NCI-H526 (cell line): ENCODE measurements around the gene IL12RB2.
A peak's percentile ranks its signal among the peaks of the same experiment; 100 is the strongest.
"Not testable (repeated sequence)": the region's sequence is repeated elsewhere in the genome, so short reads cannot be mapped to it uniquely, and the experiment has no call there.

Experiments used
- DNase-seq, 2 experiments: peaks; one replicate each; lab custom pipeline; 2025; lab: John Stamatoyannopoulos, UW

IL12RB2 gene

DNA sequence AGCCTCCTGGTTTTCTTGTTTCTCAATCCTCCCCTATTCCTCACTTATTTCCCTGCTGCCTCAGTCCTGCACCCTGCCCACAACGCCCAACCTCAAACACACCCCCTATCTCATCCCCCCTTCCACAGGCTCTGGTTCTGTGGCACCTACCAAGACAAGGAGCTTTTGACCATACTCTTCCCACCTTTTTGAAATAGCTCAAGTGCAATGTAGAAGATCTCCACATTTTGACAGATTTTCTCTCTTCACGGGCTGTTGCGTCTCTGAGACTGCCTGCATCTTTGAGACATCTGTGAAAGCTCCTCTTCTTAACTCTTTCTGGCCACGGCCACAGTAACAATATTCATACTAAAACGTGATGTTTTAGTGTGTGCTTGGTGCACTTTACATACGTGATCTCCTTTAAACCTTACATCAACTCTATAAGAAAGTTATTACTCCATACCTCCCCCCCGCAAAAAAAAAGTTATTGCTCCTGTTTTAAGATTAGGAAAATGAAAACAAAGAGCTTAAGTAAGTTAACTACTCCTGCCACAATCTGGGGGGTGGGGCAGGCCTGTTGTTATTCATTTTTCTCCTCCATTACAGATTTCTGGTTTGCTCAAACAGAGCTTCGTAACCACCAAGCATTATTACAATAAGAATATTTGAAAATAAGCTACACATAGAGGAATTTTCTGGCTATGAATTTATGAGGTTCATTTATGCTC is 124.4 kb downstream of the IL12RB2 start:
- DNase-seq = peak in 1 of 2 experiments; percentile 18

- peak in 1 of 2 experiments; percentile 10 for DNase-seq
These were observed 125.1 kb downstream of the IL12RB2 start for GRCh38 chr1:67432745-67433144.

DNA sequence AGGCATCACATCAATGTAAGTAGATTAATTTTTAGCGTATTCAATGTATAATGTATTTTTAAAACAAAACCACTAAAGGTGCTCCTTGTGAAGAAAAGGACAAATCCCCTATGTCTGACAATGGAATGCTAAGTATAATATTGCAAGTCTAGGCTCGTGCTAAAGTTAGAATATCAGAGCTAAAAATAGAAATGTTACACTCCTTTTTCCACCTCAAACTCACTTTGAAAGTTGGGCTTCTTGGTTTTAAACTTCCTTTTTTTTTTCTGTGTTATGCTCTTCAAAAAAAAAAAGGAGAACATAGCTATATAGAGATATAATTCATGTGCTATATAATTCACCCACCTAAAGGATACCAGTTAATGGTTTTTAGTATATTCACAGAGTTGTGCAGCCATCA is 126.2 kb downstream of the IL12RB2 start:
- DNase-seq = no peak

GRCh38 chr1:67434491-67434890 is 126.8 kb downstream of the IL12RB2 start:
- no peak for DNase-seq

DNA sequence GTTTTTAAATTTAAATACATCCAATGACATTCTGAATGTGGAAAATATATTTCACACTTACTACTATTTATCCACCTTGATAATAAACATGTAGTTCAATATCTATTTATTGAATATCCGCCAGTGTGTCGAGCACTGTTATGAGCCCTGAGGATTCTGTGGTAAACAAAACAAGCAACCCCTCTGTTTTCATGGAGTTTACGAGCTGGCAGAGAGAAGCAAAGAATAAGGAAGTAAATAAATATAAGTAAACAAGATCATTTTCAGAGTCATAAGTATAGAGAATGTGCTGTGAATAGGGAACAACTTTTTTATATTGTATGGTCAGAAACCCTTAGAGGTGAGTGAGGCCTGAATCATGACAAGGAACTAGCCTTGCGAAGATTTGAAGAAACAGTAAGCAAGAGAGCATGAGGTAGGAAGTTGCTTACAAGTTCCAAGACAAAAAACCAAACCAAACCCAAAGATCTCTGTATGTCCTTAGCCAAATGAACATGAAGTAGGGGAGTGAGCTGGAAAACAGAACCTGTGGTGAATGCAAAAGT is 128.9 kb downstream of the IL12RB2 start:
- DNase-seq = no peak

- DNase-seq = no peak
These were observed 130.3 kb downstream of the IL12RB2 start for GRCh38 chr1:67437961-67438360.

- DNase-seq = no peak
These were observed 131.8 kb downstream of the IL12RB2 start for GRCh38 chr1:67439277-67440029.

DNA sequence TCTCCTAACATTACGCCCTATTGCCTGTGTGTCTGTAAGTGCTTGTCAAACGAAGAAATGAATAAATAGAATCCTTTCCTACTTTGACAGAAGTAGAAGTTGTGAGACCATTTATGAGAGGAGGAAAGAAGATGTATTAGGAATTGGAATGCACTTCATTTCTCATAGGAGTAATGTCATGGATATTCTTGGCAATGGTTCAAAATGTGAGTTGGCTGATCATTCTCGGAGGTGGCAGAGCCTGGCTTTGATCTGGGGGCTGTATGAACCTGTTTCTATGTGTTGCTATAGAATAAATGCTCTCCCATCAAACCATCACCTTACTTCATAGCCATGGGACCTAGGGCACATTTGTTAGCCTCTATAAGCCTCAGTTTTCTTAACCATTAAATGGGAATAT is 132.7 kb downstream of the IL12RB2 start:
- DNase-seq = no peak

DNA sequence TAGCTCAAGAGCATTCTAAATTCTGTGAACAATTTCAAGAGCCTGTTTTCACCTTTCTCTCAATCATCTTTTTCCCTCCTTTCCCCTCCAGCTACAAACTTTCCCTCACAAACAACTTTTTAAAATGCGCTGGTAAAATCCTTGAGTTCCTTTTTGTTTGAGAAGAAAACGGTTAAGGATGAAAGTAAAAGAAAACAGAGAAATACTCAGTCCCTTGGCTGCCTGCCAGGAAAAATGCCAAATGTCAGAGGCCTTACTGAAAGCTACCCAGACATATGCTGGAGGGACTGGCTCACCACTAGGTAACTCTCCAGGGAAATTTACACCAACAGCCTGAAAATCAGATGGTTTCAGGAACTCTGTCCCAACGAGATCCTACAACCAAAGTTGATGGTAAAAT is 133.5 kb downstream of the IL12RB2 start:
- no peak for DNase-seq

GRCh38 chr1:67441739-67442281 is 134.1 kb downstream of the IL12RB2 start:
- no peak for DNase-seq

DNA sequence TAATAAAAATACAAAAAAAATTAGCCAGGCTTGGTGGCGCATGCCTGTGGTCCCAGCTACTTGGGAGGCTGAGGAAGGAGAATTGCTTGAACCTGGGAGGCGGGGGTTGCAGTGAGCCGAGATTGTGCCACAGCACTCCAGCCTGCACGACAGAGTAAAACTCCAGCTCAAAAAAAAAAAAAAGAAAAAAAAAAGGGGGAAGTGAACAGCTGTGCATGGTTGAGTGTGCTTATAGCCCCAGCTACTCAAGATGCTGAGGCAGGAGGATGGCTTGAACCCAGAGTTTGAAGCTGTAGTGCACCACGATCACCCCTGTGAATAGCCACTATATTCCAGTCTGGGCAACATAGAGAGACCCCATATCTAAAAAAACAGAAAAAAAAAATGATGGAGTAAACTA is 138.3 kb downstream of the IL12RB2 start:
- DNase-seq = not testable (repeated sequence)
